Uterus (tissue), 4 donors: ENCODE results near the gene CNTN1. TPM values are rescaled to one million over a fixed set of nuclear protein-coding genes. Genes with fewer than 3 reads are reported as not detected.

Experiments used
- DNase-seq, 2 donors: peaks; one replicate each; pipeline ENCODE4 v3.0.0-alpha.2; 2019 to 2020
- H3K27ac ChIP-seq, 2 donors: fragments of 200-600 bp; sonication (generic); 1 replicate in 1 of 2; 2 replicates in 1 of 2; pipeline ENCODE4 v1.5.1; 2016 to 2018
- H3K27me3 ChIP-seq, 2 donors: fragments of 200-600 bp; sonication (generic); one replicate each; pipeline ENCODE4 v1.5.1; 2018 to 2019; ENCODE audit warnings: control low read depth in 1 of 2
- H3K36me3 ChIP-seq, 2 donors: fragments of 200-600 bp; sonication (generic); one replicate each; pipeline ENCODE4 v1.5.1; 2019; ENCODE audit warnings: control low read depth in 1 of 2
- H3K4me1 ChIP-seq, 2 donors: fragments of 200-600 bp; sonication (generic); one replicate each; pipeline ENCODE4 v1.5.1; 2018 to 2019; ENCODE audit warnings: control low read depth in 1 of 2
- H3K4me3 ChIP-seq, 2 donors: fragments of 200-600 bp; sonication (generic); 1 replicate in 1 of 2; 2 replicates in 1 of 2; pipeline ENCODE4 v1.5.1; 2018 to 2019; ENCODE audit warnings: mild to moderate bottlenecking in 1 of 2
- H3K9me3 ChIP-seq, 2 donors: fragments of 200-600 bp; sonication (generic); one replicate each; pipeline ENCODE4 v1.5.1; 2019; ENCODE audit warnings: control low read depth in 1 of 2
- POLR2A ChIP-seq, 2 donors: fragments of 450-650 bp; IDR thresholded peaks; one replicate each; pipeline ENCODE4 v1.6.1; 2016; ENCODE audit warnings: antibody characterized with exemption in 2 of 2, mild to moderate bottlenecking in 1 of 2, moderate library complexity in 1 of 2
- intact Hi-C: fragments of 100-400 bp; cut with DNase I; formaldehyde crosslinking; loops from one replicate; pipeline ENCODE4 v1.15.1; 2023; ENCODE audit warnings: low total_unique reads
- total RNA-seq, 4 donors: library from RNA; depleted of rRNA in 3 of 4; stranded (reverse); fragments of >200 nt in 3 of 4; gene quantifications; one replicate each; pipeline versions ENCODE4 v1.1.0 to v1.2.4, GENCODE V29; 2014 to 2023
- TF ChIP-seq, protein P1 (sequence below), 4 experiments: fragments of 200-600 bp in 2 of 4; fragments of 450-650 bp in 2 of 4; sonication (generic) in 2 of 4; IDR thresholded peaks; one replicate each; pipeline ENCODE4 v1.5.1; 2016 to 2019; ENCODE audit warnings: antibody characterized with exemption in 4 of 4, mild to moderate bottlenecking in 2 of 4, moderate library complexity in 1 of 4
- donor health status: DM: yes; HTN: yes; CAD: no.

CNTN1 gene
- total RNA-seq, 4 donors from 2014 or later: 1.5 to 124 (median 11.0) TPM

GRCh38 chr12:41023836-41024235, 331.6 kb downstream of the CNTN1 start:
- Histone ChIP-seq H3K36me3 (no peaks in the 10 kb centered on the region), H3K27ac (no peak overlapping the region), H3K4me3 (no peak overlapping the region), H3K4me1 (no peaks in the 10 kb centered on the region), H3K27me3 (no peaks in the 10 kb centered on the region), H3K9me3 (no peaks in the 10 kb centered on the region)
- TF ChIP-seq, protein P1, sequence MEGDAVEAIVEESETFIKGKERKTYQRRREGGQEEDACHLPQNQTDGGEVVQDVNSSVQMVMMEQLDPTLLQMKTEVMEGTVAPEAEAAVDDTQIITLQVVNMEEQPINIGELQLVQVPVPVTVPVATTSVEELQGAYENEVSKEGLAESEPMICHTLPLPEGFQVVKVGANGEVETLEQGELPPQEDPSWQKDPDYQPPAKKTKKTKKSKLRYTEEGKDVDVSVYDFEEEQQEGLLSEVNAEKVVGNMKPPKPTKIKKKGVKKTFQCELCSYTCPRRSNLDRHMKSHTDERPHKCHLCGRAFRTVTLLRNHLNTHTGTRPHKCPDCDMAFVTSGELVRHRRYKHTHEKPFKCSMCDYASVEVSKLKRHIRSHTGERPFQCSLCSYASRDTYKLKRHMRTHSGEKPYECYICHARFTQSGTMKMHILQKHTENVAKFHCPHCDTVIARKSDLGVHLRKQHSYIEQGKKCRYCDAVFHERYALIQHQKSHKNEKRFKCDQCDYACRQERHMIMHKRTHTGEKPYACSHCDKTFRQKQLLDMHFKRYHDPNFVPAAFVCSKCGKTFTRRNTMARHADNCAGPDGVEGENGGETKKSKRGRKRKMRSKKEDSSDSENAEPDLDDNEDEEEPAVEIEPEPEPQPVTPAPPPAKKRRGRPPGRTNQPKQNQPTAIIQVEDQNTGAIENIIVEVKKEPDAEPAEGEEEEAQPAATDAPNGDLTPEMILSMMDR (IDR thresholded peaks at IDR 0.05): no peak
- TF ChIP-seq POLR2A (IDR thresholded peaks at IDR 0.05): no peak
- no peak for DNase-seq
- intact Hi-C loops: no loop called here

DNA sequence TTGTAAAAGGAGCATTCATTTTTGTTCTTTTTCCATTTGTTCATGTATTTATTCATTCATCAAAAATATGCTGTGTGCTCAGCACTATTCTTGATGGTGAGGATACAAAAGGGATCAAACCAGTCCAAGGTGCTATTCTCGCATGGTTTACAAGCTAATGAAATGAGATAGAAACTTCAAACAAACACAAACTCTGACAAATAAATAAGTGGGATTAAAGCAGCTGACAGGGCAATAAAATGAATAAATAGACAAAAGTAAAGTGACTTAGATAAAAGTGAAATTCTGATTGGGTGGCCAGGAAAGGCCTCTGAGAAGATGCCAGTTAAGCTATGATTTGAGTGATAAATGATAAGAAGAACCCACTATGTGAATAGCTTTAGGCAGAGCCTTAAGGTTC, 333.9 kb downstream of the CNTN1 start:
- no peak for DNase-seq
- no peak overlapping the region for H3K27ac ChIP-seq
- TF ChIP-seq POLR2A (IDR thresholded peaks at IDR 0.05): no peak
- TF ChIP-seq, protein P1 (IDR thresholded peaks at IDR 0.05): no peak
- H3K27me3 ChIP-seq: no peaks in the 10 kb centered on the region
- no peaks in the 10 kb centered on the region for H3K36me3 ChIP-seq
- H3K9me3 ChIP-seq: no peaks in the 10 kb centered on the region
- intact Hi-C loops: no loop called here
- no peak overlapping the region for H3K4me3 ChIP-seq
- no peaks in the 10 kb centered on the region for H3K4me1 ChIP-seq

DNA sequence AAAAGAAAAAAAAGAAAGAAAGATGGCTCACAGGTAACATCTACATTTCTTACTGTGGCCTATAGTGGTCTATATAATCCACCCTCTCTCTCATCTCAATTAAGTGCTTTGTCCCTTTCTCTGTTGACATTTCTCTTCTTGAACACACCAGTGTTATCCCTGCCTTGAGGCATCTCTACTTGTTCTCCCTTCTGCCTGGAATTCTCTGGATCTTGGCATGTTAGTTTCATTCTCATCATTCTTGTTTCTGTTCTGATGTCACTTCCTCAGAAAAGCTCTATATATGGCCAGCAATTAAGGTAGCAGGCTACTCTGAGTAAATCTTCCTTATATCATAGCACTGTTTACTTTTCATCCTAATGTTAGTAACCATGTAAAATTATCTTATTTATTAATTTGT, 340.1 kb downstream of the CNTN1 start:
- no peaks in the 10 kb centered on the region for H3K9me3 ChIP-seq
- intact Hi-C loops: no loop called here
- TF ChIP-seq, protein P1 (IDR thresholded peaks at IDR 0.05): no peak
- no peak for TF ChIP-seq POLR2A (IDR thresholded peaks at IDR 0.05)
- no peak for DNase-seq
- no peak overlapping the region for H3K4me3 ChIP-seq
- no peaks in the 10 kb centered on the region for H3K4me1 ChIP-seq
- H3K27me3 ChIP-seq: no peaks in the 10 kb centered on the region
- no peak overlapping the region for H3K27ac ChIP-seq
- H3K36me3 ChIP-seq: no peaks in the 10 kb centered on the region

DNA sequence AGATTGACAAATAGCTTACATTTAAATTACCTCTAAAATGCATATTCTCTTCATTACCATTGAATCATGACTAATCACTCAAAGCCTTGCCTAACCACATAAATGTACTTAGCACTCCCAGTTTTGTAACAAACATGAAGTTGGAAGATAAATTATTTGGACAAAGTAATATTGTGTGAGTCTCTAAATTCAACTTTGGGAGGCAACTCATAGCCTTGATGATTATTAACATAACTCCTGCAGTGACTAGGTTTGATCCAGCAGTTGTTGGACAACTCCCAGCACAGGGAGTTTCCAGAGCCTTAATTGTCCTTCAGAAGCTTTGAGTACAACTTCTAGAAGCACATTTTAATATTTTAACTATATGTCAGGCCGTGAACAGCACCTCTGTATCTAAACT, 342.4 kb downstream of the CNTN1 start:
- TF ChIP-seq, protein P1 (IDR thresholded peaks at IDR 0.05): no peak
- no peak for TF ChIP-seq POLR2A (IDR thresholded peaks at IDR 0.05)
- Histone ChIP-seq H3K4me3 (no peak overlapping the region), H3K9me3 (no peaks in the 10 kb centered on the region), H3K4me1 (no peaks in the 10 kb centered on the region), H3K36me3 (no peaks in the 10 kb centered on the region), H3K27me3 (no peaks in the 10 kb centered on the region), H3K27ac (no peak overlapping the region)
- intact Hi-C loops: no loop called here
- peak in 1 of 2 donors; percentile 22 for DNase-seq

- Histone ChIP-seq H3K27me3 (no peaks in the 10 kb centered on the region), H3K36me3 (no peaks in the 10 kb centered on the region), H3K27ac (no peak overlapping the region), H3K4me3 (no peak overlapping the region), H3K4me1 (no peaks in the 10 kb centered on the region), H3K9me3 (no peaks in the 10 kb centered on the region)
- DNase-seq: no peak
- no peak for TF ChIP-seq POLR2A (IDR thresholded peaks at IDR 0.05)
- TF ChIP-seq, protein P1 (IDR thresholded peaks at IDR 0.05): no peak
- intact Hi-C loops: no loop called here
These were observed 347.2 kb downstream of the CNTN1 start for GRCh38 chr12:41039461-41039860.
